Effector CD4-positive, alpha-beta T cell (primary cell): Measurements from ENCODE around the gene DNAJC8.
A peak's percentile ranks its signal among the peaks of the same experiment; 100 is the strongest.

Source experiments
- DNase-seq: peaks from one replicate; pipeline ENCODE4 v3.0.0-alpha.2; 2020

DNAJC8 gene

DNA sequence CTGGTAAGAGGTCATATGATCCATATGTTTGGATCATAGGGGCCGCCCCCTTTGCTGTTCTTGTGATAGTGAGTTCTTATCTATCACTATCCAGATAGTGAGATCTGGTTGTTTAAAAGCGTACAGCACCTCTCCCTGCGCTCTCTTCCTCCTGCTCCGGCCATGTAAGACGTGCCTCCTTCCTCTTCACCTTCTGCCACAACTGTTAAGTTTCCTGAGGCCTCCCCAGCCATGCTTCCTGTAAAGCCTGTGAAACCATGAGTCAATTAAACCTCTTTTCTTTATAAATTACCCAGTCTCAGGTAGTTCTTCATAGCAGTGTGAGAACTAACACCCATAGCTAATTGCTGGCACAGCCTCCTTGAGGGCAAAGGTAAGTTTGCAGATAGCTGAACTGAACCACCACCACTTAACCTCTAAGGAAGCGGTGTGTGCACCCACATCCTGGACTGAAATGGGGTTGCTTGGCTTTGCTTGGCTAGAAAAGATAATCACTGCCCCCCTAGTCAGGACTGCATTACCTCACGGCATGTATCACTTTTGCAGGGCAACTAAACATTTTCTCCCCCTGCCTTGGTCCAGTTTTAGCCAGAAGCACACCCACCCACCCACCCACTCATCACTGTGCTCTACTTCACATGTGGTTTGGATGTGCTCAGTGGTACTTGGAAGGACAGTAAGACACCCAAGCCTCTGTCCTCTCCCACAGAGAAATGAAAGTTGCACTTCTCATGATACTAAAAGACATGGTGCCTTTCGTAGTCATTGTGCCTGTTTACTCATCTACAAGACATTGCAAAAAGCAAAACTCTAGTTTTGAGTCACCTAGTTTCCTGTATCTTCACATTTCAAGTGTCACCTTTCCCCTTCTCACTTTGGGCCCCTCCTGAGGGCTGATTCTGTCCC lies 33.2 kb downstream of the DNAJC8 start:
- peak; percentile 34 for DNase-seq

DNA sequence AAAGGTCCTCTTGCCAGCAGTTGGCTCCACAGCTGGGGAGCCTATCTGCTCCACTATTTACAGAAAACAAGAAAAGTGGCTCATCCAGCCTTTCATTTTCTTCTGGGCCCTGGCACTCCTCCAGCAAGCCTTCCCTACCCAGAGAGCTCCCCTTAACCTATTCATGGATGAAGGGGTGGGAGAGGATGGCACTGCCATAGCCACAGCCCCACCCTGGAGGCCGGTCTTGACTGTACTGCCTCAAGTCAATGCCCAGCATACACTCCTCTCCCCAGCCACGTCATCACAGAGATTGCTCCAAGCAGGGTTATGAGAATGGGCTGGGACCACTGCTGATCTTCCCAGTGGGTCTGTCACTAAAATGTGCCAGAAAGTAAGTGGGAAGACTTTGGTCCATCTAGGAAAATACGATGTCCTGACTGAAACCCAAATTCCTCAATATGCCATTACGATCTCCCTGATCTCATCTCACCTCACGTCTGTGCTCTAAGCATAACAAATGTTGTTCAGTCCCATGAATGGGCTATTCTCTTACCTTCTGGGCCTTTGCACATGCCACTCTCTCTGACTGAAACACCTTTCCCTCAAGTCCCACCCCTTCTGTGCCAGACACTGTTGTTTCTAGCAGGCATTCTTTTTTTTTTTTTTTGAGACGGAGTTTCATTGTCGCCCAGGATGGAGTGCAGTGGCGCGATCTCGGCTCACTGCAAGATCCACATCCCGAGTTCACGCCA lies 35.0 kb downstream of the DNAJC8 start:
- no peak for DNase-seq

DNA sequence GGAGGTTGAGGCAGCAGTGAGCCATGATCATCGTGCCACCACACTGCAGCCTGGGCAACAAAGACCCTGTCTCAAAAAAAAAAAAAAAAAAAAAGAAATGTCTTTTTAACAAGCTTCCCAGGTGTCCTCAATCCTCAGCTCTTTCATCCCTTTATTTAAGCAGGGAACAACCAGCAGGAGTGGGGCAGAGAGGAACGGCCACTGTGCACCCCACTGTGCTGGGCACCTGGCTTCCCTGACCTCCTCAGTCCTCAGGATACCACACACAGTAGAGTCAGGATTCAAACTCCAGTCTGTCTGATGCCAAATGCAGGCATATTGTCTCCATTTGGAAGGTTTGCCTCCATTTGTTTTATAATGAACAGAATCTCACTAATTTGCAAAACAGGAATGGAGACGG lies 36.5 kb downstream of the DNAJC8 start:
- DNase-seq, result no peak

DNA sequence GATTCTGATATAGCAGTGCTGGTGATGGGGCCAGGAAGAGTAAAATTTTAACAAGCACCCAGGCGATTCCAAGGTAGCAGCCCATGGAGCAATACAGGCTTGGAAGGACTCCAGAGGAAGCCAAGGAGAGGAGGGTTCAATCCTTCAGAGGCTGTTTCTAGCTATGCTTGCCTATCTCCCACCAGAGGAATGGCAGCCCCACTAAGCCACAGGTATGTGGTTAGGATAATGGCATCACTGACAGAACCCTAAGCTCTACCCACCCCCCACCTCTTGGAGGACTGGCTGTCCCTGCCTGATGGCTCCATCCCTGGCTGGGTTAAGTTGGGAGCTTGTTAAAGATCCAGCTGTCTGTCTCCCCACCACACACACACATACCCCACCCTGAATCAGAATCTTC lies 37.0 kb downstream of the DNAJC8 start:
- DNase-seq, result no peak

DNA sequence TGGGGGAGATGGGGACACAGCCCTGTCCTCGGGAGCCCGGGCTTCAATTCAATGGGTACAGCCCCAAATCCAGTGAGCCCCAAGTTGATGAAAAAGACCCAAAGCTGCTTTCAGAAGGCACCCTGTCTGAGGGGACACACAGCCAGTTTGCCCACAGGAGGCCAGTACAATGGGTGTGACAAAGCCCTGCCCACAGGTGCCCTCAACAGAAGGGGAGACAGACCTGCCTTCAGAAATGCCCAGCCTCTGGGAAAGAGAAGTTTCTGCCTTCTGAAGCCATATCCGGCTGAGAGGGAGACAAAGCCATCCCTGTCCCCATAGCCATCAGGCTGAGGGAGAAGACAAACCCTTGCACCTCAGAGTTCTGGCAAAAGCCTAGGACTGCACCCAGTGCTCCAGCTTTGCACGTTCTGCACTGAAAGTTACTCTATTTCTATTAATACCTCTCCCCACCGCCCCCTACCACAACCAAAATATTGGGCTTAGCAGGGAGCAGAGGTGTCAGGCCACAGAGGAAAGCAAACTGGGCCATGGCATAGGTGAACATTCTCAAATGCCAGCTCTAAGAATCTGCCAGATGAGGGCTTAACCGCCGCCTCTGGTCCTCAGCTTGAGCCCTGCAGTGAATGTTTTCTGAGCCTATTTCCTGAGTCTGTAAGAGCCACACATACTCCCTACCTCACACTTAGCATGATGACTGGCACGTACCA lies 38.3 kb downstream of the DNAJC8 start:
- DNase-seq, result no peak

DNA sequence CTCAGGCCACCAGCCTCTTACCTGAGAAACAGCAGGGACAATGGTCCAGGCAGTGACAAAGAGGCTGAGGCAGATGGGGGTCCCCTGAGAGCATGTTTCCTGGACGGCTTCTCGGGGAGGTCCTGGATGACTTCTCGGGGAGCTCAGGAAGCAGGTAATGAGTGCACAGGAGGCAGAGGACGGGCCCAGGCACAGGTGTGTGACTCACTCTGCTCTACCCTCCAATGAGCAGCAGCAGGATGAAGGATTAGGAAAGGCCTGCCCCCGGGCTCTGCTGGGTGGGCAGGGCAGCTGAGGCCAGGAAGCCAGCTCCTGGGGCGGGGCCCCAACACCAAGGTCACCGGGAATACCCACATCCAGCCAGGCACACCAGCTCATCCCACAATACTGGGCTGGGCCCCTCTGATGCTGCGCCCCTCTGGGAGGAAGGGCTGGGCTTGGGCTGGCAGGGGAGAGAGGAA lies 39.1 kb downstream of the DNAJC8 start:
- no peak for DNase-seq

DNA sequence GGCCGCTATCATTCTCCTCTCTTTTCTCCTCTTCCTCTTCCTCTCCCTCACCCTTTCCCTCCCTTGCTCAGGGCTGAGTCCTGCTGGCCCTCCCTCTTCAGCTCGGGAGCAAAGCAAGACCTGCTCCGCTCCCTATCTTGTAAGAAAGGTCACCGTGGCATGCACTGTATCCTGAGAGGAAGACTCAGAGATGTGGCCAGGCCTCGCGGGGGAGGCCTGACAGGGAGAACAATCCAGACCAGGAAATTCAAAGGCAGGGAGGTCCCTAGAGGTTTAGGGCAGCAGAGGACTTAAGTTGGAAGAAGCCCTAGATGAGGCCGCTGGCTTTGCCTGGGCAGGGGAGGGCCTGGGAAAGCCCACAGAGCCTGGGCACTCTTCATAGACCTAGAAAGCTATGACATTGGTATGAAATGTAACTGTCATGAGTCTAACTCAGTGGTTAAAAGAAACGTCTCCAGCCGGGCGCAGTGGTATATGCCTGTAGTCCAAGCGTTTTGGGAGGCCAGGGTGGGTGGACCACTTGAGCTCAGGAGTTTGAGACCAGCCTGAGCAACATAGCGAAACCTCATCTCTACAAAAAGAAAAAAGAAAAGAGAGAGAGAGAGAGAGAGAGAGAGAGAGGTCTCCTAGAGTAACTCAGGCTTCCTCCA lies 41.7 kb downstream of the DNAJC8 start:
- no peak for DNase-seq

DNA sequence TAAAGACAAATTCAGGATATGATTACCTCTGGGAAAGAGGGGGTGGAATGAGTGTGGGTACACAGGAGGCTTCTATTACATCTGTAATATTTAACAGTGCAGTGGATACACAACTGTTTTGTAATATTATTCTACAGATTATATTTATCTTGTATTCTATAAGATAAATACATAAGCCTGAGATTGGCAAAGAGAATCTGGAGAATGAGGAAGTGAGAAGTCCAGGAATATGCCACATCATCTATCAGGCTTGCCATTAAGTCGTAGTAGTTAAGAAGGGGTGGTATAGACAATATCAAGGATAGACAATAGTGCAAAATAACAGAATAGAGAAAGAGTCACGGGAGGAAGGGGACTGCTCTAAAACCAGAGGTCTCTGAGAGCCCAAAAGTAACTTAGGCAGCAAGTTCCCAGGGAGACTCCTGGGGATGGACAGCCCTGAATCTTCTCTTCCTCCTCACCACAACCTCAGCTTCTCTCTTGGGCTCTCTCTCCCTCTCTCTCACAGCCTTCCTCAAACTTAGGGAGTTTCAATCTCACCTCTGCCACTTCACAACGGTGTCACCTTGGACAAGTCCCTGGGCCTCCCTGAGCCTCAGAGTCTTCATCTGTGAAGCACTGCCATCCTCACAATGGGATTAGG lies 42.4 kb downstream of the DNAJC8 start:
- DNase-seq, result no peak

DNA sequence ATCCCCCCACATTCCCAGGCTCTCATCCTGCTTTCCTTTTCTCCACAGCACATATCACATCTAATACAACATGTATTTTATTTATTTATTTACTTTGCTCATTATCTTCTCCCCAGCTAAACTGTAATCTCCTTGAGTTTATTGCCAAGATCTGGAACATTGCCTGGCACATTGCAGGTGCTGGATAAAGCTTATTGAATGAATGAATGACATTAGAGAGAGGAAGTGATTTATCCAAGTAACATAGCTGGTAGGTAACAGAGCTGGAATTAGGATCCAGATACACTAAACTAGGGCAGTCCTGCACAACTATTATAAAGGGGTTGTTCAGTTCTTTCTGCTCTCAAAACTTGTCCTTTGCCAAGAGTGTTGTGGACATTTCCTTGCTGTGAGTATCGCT lies 47.8 kb downstream of the DNAJC8 start:
- no peak for DNase-seq

DNA sequence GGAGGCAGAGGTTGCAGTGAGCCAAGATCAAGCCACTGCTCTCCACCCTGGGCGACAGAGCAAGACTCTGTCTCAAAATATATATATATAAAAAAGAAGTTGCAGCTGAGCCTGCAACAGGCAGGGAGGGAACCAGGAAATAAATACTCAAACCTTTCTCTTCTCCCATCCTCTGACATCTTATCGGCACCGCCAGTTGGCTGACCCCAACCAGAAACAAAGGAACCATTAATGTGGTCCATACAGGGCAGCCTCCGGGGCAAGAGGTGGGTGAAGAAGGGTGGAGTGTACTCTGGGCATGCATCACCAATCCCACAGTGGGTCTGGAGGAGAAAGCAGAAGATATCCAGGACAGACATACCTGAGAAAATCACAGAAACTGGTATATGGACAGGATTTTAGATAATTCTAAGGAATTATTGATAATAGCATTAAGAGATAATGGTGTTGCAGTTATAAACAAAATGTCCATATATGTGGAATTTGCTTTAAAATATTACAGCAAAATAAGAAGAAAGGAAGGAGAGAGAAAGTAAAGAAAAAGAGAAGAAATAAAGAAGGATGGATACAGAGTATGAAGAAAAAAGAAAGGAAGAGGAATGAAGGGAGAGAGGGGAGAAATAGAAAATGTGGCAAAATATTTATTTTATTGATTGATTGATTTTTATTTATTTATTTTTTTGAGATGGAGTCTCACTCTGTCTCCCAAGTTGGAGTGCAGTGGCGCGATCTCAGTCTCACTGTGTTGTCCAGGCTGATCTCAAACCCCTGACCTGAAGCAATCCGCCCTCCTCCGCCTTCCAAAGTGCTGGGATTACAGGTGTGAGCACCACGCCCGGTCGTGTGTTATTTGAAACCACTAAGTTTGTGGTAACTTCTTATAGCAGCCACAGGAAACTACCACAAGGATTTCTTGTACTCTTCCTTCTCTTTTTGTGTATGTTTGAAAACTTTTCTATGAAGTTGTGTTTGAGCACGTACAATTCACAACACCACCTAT lies 52.2 kb downstream of the DNAJC8 start:
- no peak for DNase-seq

DNA sequence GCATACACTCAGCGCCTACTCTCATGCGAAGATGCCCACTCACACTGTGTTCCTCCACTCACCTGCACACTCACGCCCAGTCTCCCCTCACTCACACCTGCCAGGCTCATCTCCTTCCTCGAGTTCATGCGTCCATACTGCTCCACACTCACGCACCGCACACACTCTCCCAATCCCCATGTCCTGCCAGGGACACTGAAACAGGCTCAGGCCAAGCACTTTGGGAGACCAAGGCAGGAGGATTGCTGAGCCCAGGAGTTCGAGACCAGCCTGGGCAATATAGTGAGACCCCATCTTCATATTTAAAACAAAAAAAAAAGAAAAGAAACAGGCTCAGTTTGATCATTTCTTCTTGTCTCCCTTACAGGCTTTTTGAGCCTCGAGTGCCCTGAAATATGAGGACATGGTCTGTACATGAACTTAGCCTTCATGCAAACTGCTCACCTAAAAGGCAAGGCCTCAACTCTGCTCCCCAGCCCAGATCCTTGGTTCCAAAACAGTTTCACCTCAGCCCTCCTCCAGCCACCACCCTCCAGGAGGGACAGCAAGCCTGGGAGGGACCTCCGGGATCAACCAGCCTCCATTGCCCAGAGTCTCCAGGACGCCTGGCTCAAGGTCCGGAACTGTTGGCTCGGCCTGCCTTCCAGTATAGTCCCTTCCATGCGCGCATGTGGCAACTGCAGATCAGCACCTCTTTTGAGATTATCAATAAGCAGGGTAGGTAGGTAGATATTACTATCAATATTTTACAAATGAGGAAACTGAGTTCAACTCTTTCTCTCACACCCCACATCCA lies 53.9 kb downstream of the DNAJC8 start:
- DNase-seq, result no peak

DNA sequence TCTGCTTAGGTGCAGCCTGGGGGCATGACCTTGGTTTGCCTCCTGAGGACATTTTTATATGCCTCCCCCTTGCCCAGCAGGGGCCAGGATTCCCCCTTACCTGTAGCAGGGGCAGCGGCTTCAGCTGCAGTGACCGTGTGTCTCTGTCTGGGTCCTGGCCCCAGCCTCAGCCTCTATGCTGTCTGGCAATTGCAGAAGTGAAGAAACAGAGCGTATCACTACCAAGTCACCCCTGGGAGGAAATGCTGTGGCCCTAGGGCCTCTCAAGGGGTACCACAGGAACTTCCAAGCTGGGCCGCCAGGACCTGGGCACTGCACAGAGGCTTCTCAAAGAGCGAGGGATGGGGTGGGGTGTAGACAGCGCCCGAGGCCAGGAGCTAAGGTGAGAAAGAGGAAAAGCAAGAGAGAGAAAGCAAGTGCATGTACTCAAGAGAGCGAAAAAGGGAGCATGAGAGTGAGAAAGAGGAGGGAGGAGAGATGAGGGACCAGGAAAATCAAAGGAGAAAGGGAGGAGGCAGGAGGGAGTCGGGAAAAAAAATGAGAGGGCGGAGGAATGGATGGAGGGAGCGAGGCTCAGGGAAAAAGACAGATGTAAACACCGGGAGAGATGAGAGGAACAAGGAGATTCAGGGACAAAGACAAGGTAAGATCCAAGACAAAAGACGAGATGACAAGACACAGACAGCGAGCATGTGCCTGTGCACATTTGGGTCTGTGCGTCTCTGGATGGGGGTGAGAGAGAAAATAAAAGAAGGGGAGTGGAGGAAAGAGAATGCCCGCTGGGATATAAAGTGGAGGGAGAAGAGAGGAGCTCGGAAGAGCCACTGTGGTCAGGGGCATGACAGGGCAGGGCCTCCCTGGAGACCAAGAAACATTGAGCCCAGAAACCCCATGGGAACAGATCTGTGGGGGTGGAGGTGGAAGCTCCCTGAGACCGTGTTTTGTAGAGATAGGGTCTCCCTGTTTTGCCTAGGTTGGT lies 56.0 kb downstream of the DNAJC8 start, which contains the start of gene PTAFR:
PTAFR (minus strand) TSS at position 199 of the 979 bp plus-strand sequence. CDS start 25,669 bp downstream, outside the sequence.
- DNase-seq, result no peak

DNA sequence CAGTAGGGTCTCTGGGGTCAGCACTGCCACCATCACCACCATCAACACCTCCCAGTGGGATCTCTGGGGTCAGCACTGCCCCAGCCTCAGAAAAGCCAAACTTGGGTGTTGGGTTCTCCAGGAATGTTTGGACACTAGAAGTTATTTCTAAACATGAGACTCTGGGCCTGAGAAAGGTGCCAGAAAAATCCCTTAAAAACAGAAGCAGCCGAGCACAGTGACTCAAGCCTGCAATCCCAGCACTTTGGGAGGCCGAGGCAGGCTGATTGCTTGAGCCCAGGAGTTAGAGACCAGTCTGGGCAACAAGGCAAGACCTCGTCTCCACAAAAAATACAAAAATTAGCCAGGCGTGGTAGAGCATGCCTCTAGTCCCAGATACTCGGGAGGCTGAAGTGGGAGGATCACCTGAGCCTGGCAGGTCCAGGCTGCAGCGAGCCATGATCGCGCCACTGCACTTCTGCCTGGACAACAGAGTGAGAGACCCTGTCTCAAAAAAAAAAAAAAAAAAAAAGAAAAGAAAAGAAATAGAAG lies 56.8 kb downstream of the DNAJC8 start:
- no peak for DNase-seq

DNA sequence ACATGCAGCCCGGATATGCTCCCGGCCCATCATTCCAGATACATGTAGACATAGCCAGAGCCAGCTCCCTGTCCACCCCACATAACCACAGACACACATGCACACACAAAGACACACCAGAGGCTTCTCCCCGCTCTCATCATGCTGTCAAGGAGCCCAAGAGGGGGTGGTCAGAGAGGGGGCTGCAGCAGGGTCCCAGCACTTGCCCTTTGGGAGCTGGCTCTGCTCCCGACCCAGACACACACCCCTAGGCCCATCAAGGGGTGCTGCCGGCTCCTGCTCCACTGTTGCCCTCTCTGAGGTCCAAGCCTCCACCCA lies 58.9 kb downstream of the DNAJC8 start:
- no peak for DNase-seq

DNA sequence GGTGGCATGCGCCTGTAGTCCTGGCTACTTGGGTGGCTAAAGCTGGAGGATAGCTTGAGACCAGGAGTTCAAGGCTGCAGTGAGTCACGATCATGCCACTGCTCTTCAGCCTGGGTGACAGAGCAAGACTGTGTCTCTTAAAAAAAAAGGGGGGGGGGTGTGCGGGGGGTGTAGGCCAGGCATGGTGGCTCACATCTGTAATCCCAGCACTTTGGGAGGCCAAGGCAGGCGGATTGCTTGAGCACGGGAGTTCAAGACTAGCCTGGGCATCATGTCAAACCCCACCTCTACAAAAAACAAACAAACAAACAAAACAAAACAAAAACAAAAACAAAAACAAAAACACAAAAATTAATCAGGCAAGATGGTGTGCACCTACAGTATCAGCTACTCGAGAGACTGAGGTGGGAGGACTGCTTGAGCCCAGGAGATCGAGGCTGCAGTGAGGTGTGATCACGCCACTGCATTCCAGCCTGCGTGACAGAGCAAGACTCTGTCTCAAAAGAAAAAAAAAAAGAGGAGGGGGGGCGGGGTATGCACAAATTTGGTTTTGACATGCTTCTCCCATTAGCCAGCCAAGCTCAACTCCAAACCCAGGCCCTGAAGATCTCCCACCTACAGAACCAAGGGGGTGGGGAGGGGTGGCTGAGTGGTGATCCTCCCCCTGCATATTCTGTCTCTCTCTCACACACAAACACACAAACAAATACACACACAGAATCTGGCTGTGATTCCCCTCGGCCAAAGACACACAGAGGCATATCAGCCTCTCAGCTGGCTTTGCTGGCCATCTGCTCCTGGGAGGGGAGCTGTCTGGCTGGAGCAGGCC lies 59.5 kb downstream of the DNAJC8 start:
- no peak for DNase-seq

DNA sequence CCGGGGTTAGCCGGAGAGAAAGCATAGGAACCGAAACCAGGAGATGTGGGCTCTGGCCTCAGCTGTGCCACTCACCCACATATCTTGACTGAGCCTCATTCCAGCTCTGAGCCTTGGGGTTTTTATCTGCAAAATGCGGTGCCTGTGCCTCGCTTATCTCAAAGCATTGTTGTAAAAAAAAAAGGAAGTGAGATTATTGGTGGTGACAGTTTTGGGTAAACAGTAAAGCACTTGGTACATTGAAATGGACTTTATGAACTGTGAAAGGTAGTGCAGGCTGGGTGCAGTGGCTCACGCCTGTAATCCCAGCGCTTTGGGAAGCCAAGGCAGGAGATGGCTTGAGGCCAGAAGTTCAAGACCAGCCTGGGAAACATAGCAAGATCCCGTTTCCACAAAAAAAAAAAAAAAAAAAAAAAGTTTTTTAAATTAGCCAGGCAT lies 60.1 kb downstream of the DNAJC8 start:
- DNase-seq, result no peak

DNA sequence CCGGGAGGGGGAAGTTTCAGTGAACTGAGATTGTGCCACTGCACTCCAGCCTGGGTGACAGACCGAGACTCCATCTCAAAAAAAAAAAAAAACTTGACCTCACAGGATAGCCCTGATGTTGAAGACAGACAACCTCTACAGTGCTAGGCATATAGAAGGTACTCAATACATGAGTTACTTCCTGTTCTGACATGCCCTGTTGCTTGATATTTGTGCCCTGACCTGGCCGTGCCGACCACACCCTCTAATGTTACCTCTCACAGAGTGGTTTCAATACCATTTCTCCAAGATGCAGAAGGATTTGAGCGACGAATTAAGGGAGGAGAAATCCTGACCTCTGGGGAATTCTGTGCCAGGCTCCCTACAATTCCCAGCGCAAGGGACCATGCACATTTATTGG lies 61.6 kb downstream of the DNAJC8 start:
- no peak for DNase-seq
